Fibroblast of lung (primary cell): ENCODE measurements around the gene ANKRD62. TPM values are rescaled to one million over a fixed set of nuclear protein-coding genes. Genes with fewer than 3 reads are reported as not detected.

ENCODE experiments used
- DNase-seq, 2 donors: peaks; one replicate each; pipeline versions ENCODE4 v3.0.0 to v3.0.0-alpha.2; 2010; ENCODE audit warnings: low read depth in 2 of 2
- H2AFZ ChIP-seq: 2 replicates; pipeline ENCODE4 v1.5.1; 2012; ENCODE audit warnings: low read length, control low read depth, inconsistent platforms
- H3K27ac ChIP-seq: 2 replicates; pipeline ENCODE4 v1.5.1; 2011; ENCODE audit warnings: low read length, control low read depth; ENCODE audit not compliant: insufficient read depth
- H3K27me3 ChIP-seq: 2 replicates; pipeline ENCODE4 v1.5.1; 2011; ENCODE audit warnings: mild to moderate bottlenecking, low read length; ENCODE audit not compliant: control insufficient read depth, insufficient read depth
- H3K36me3 ChIP-seq: 2 replicates; pipeline ENCODE4 v1.5.1; 2011; ENCODE audit warnings: low read length; ENCODE audit not compliant: control insufficient read depth, insufficient read depth
- H3K4me1 ChIP-seq: 2 replicates; pipeline ENCODE4 v1.5.1; 2011; ENCODE audit warnings: low read length; ENCODE audit not compliant: control insufficient read depth, insufficient read depth; ENCODE audit errors: extremely low read depth
- H3K4me2 ChIP-seq: 2 replicates; pipeline ENCODE4 v1.5.1; 2011; ENCODE audit warnings: low read length, control low read depth; ENCODE audit not compliant: insufficient read depth; ENCODE audit errors: extremely low read depth
- H3K4me3 ChIP-seq, 4 experiments: fragments of 200-600 bp in 1 of 4; sonication (generic) in 1 of 4; replicated peaks in 1 of 4; 2 replicates each; pipeline ENCODE4 v1.5.1; 2011 to 2016; ENCODE audit warnings: low read length in 4 of 4, low read depth in 3 of 4, mild to moderate bottlenecking in 3 of 4, control low read depth in 2 of 4, inconsistent platforms in 1 of 4, mixed read lengths in 1 of 4; ENCODE audit not compliant: insufficient read depth in 1 of 4; ENCODE audit errors: control extremely low read depth in 1 of 4
- H3K79me2 ChIP-seq: 2 replicates; pipeline ENCODE4 v1.5.1; 2012; ENCODE audit warnings: mild to moderate bottlenecking, low read length, inconsistent platforms; ENCODE audit not compliant: control insufficient read depth, insufficient read depth
- H3K9ac ChIP-seq: 2 replicates; pipeline ENCODE4 v1.5.1; 2011; ENCODE audit warnings: mild to moderate bottlenecking, low read length, control low read depth; ENCODE audit not compliant: insufficient read depth
- H3K9me3 ChIP-seq: 2 replicates; pipeline ENCODE4 v1.5.1; 2012; ENCODE audit warnings: low read depth, low read length; ENCODE audit not compliant: control insufficient read depth, insufficient read depth
- H4K20me1 ChIP-seq: 2 replicates; pipeline ENCODE4 v1.5.1; 2011; ENCODE audit warnings: low read length; ENCODE audit not compliant: control insufficient read depth, insufficient read depth; ENCODE audit errors: extremely low read depth
- EZH2 ChIP-seq: IDR thresholded peaks from 2 replicates; pipeline ENCODE4 v1.5.1; 2012; ENCODE audit warnings: low read length, control low read depth, mild to moderate bottlenecking; ENCODE audit errors: missing control alignments
- polyA plus RNA-seq, 2 donors: library from polyadenylated mRNA; depleted of rRNA in 1 of 2; stranded (reverse) in 1 of 2; unstranded in 1 of 2; fragments of >200 nt; gene quantifications; 2 replicates each; pipeline ENCODE4 v1.2.1, GENCODE V29; 2011 to 2012; ENCODE audit warnings: missing spikeins in 1 of 2
- total RNA-seq: library from RNA; depleted of rRNA; stranded (reverse); fragments of >200 nt; gene quantifications from 2 replicates; pipeline ENCODE4 v1.2.1, GENCODE V29; 2014
- TF ChIP-seq, protein P1 (sequence below), 2 donors: IDR thresholded peaks in 1 of 2; conservative IDR thresholded peaks in 1 of 2; 1 replicate in 1 of 2; 2 replicates in 1 of 2; pipeline ENCODE4 v1.5.1; 2011 to 2012; ENCODE audit warnings: low read length in 2 of 2, control low read depth in 1 of 2, inconsistent platforms in 1 of 2, low read depth in 1 of 2, mild to moderate bottlenecking in 1 of 2

The ANKRD62 gene
- total and polyA plus RNA-seq, 2 donors (not counting 1 experiment from before 2014, with no cell fraction given), result not detected

DNA sequence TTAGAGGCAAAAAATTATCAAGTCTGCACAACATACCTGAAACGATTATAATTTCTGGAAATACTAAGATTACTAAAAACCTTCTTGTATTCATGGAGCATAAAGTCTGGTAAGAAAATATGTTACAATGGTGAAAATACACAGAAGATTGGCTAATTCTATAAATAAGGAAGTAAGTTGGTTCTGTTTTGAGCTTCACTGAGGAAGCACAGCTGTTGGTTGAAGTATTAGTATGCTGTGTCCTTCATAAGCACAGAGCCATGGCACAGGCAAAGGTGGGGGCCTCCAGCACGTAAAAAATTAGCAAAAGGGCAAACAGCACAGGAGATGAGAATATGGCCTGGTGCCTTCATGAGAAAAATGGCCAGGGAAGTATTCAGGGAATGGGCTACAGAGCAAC is 40.4 kb upstream of the ANKRD62 start:
- Histone ChIP-seq H3K4me3 (no peak overlapping the region), H2AFZ (no peak overlapping the region), H3K36me3 (no peaks in the 10 kb centered on the region), H3K27me3 (no peaks in the 10 kb centered on the region), H3K4me1 (peaks cover 4% of the 10 kb centered on the region), H4K20me1 (no peaks in the 10 kb centered on the region), H3K27ac (no peak overlapping the region), H3K79me2 (no peaks in the 10 kb centered on the region), H3K9ac (no peak overlapping the region), H3K4me2 (no peak overlapping the region), H3K9me3 (no peaks in the 10 kb centered on the region)
- TF ChIP-seq, protein P1, sequence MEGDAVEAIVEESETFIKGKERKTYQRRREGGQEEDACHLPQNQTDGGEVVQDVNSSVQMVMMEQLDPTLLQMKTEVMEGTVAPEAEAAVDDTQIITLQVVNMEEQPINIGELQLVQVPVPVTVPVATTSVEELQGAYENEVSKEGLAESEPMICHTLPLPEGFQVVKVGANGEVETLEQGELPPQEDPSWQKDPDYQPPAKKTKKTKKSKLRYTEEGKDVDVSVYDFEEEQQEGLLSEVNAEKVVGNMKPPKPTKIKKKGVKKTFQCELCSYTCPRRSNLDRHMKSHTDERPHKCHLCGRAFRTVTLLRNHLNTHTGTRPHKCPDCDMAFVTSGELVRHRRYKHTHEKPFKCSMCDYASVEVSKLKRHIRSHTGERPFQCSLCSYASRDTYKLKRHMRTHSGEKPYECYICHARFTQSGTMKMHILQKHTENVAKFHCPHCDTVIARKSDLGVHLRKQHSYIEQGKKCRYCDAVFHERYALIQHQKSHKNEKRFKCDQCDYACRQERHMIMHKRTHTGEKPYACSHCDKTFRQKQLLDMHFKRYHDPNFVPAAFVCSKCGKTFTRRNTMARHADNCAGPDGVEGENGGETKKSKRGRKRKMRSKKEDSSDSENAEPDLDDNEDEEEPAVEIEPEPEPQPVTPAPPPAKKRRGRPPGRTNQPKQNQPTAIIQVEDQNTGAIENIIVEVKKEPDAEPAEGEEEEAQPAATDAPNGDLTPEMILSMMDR (conservative IDR thresholded peaks at IDR 0.05 in 1 of 2, IDR thresholded peaks at IDR 0.05 in 1 of 2; ENCODE audit: low read depth in 1 of 2, low read length in 2 of 2), result no peak
- no peak for TF ChIP-seq EZH2
- no peak for DNase-seq

DNA sequence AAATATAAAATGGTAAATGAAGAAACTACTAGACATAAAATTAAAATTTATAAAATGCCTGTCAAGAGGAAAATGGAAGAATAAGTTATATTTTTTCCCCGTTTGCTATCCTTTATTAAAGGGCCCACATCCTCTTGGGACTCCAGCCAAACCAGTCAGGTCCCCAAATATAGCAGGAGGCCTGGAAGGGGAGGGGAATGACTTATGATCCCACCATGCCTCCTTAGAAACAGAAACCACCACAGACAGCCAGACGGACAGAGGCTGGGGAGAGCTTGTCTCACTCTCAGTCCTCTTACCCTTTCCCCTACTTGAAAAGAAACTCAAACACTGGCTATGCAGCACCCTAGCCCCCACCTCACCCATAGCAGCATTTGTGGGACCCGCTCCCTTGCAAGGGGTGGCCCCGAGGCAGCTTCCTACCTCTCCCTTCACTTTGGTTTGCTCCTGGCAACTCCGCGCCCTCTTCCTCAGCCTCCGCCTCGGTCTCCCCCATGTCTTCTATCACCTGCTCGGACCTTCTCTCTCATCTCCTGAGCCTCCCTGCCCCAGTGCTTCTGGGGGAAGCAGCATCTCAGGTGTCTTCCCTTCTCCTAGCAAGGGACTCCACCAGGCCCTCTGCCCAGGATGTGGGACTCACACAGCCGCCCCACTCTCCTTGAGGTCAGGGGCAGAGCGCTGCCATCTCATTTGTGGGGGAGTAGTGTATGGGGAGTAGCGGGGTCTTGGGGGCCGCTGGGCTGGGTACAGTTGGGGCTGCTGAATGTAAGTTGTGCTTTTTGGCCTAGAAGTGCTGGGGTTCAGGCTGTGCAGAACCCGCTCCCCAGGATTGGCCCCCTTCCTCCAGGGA is 37.4 kb upstream of the ANKRD62 start:
- H3K9me3 ChIP-seq, result no peaks in the 10 kb centered on the region
- no peak overlapping the region for H3K4me2 ChIP-seq
- no peaks in the 10 kb centered on the region for H3K79me2 ChIP-seq
- no peaks in the 10 kb centered on the region for H3K36me3 ChIP-seq
- no peak overlapping the region for H3K9ac ChIP-seq
- H4K20me1 ChIP-seq, result no peaks in the 10 kb centered on the region
- H2AFZ ChIP-seq, result peak overlapping the region; percentile 33
- no peak overlapping the region for H3K27ac ChIP-seq
- TF ChIP-seq EZH2, result no peak
- TF ChIP-seq, protein P1 (conservative IDR thresholded peaks at IDR 0.05 in 1 of 2, IDR thresholded peaks at IDR 0.05 in 1 of 2; ENCODE audit: low read depth in 1 of 2, low read length in 2 of 2), result no peak
- H3K27me3 ChIP-seq, result no peaks in the 10 kb centered on the region
- no peaks in the 10 kb centered on the region for H3K4me1 ChIP-seq
- no peak overlapping the region for H3K4me3 ChIP-seq
- no peak for DNase-seq

DNA sequence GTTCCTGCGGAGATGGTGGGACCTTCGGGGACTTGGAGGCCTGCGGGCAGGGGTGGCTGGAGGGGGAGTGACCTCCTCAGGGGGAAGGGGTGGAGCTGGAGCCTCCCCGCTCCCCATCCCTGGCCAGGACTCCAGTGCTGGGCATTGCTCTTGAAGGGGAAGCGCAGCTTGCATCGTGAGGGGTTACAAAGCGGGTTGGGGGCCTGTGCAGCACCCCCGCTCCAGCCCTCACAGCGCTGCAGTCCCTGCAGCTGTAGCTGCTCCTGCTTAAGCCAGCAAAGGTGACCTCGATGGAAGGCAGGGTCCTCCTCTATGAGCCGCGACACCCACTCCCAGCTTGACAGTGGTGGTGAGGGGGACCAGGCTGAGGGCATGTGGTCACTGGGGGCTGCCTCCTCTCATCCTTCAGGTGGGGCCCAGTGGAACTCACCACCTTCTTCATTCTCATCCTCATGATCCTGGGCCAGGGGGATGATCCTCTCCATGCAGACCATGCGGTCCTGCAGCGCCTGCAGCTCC is 36.7 kb upstream of the ANKRD62 start:
- Histone ChIP-seq H3K27me3 (no peaks in the 10 kb centered on the region), H3K79me2 (no peaks in the 10 kb centered on the region), H3K9ac (no peak overlapping the region), H3K9me3 (no peaks in the 10 kb centered on the region), H2AFZ (no peak overlapping the region), H4K20me1 (no peaks in the 10 kb centered on the region), H3K4me1 (no peaks in the 10 kb centered on the region), H3K27ac (no peak overlapping the region), H3K4me3 (no peak overlapping the region), H3K4me2 (no peak overlapping the region), H3K36me3 (no peaks in the 10 kb centered on the region)
- TF ChIP-seq, protein P1 (conservative IDR thresholded peaks at IDR 0.05 in 1 of 2, IDR thresholded peaks at IDR 0.05 in 1 of 2; ENCODE audit: low read depth in 1 of 2, low read length in 2 of 2), result no peak
- no peak for TF ChIP-seq EZH2
- no peak for DNase-seq
